ENCODE measurements around the gene UBR4. TPM values are rescaled to one million over a fixed set of nuclear protein-coding genes. Genes with fewer than 3 reads are reported as not detected.
"Not testable (repeated sequence)": the region's sequence is repeated elsewhere in the genome, so short reads cannot be mapped to it uniquely, and the experiment has no call there.

UBR4 gene
- 150 TPM for polyA plus RNA-seq (ENCODE audit: insufficient read length)
- long read RNA-seq, donor 1, transcript UBR4-203 (4 exons, 1,533 nt) = major isoform, 8 of 46 reads
- long read RNA-seq, donor 1, partial matches to known transcripts = 33 of 46 reads
- long read RNA-seq, donor 1, other reads (novel, unspliced or antisense) = 0 of 46 reads
- long read RNA-seq, donor 2, partial matches to known transcripts = 20 of 24 reads
- long read RNA-seq, donor 2, other reads (novel, unspliced or antisense) = 0 of 24 reads
- long read RNA-seq, donor 3, partial matches to known transcripts = 14 of 17 reads
- long read RNA-seq, donor 3, other reads (novel, unspliced or antisense) = 0 of 17 reads
- long read RNA-seq, donor 4 = 0 reads
- long read RNA-seq, donor 5, partial matches to known transcripts = 7 of 17 reads
- long read RNA-seq, donor 5, other reads (novel, unspliced or antisense) = 8 of 17 reads
- long read RNA-seq, donor 6, partial matches to known transcripts = 0 of 7 reads
- long read RNA-seq, donor 6, other reads (novel, unspliced or antisense) = 0 of 7 reads
- long read RNA-seq, donor 7, partial matches to known transcripts = 0 of 9 reads
- long read RNA-seq, donor 7, other reads (novel, unspliced or antisense) = 0 of 9 reads
- long read RNA-seq, donor 8, partial matches to known transcripts = 0 of 3 reads
- long read RNA-seq, donor 8, other reads (novel, unspliced or antisense) = 0 of 3 reads

- peak; percentile 94 for DNase-seq
Observed at GRCh38 chr1:19209990-19210771, at the start of gene UBR4. UBR4 (minus strand) TSS chr1:19210266; CDS start chr1:19210248, 18 bp downstream.

DNA sequence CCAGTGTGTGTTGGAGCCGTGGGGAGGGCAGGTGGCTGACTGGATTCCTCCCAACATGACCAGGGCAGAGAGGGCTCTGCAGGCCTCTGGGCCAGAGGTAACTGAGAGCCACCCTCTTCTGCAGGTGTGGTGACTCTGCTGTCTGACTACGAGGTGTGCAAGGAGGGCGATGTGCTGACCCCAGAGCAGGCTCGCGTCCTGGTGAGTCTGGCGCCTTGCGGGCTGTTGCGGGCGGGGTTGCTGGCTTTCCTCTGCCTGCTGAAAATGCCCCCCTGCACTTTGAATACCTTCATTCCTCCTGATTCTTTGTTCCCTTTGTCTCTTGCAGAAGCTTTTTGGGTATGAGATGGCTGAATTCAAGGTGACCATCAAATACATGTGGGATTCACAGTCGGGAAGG is 48.3 kb upstream of the UBR4 start:
- no peak for DNase-seq

- DNase-seq = no peak
Observed at GRCh38 chr1:19257178-19257914, 47.3 kb upstream of the UBR4 start.

DNA sequence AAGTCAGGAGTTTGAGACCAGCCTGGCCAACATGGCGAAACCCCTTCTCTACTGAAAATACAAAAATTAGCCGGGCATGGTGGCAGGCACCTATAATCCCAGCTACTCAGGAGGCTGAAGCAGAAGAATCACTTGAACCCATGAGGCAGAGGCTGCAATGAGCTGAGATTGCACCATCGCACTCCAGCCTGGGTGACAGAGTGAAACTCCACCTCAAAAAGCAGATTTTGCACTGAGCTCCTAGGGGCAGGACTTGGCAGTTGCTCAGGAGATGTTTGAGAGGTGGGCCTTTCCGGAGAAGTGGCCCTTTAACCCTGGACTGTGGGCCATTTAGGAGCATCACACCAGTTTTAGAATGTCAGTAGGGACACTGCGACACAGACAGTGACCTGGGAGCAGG is 46.2 kb upstream of the UBR4 start:
- not testable (repeated sequence) for DNase-seq

GRCh38 chr1:19255288-19255687 is 45.2 kb upstream of the UBR4 start:
- no peak for DNase-seq

GRCh38 chr1:19254416-19254815 is 44.4 kb upstream of the UBR4 start:
- no peak for DNase-seq

DNA sequence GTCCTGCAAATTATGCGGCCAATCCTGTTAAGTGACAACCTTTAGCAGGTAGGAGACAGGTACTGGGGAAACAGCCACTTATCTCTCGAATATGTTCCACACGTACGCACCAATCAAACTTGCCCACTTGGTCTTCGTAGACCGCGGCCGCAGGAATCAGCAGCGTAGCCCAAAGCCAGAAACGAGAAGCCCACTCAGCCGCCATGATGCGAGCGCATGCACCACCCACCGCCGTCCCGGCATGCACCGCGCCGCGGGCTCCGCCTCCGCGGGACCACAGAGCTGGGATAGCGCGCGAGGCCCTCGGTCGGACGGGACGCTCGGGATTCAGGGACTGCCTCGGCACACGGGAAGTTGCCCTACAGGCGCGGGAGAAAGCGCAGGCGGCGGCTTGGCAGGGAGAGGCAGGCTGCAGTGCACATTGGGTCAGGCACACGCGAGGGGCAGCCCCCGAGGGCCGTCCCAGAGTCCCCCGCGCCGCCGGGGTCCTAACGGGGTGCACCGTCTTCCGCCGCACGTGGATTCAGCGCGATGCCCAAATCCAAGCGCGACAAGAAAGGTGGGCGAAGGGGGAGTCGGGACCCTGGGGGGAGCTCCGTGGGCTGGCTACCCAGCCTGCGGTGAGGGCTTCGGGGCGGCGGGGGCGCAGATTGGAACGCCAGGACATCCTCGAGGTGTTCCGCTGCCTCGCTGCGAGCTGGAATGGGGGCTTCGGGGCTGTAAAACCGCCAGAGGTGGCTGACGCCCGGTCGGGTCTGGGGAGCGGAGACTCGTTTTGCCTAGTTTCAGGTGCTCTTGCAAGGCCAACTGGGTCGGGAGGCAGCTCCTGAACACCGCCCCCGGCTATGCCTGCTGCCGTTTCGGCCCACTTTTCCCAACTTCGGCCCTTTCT is 41.5 kb upstream of the UBR4 start, which contains the start of the genes EMC1 and MRTO4:
Gene EMC1 (minus strand): TSS at position 220 of the 892 bp plus-strand sequence. CDS start 15 bp downstream, at position 205.
Gene MRTO4 (plus strand): TSS at position 501 of the 892 bp plus-strand sequence. CDS start 31 bp downstream, at position 532.
- peak; percentile 85 for DNase-seq

DNA sequence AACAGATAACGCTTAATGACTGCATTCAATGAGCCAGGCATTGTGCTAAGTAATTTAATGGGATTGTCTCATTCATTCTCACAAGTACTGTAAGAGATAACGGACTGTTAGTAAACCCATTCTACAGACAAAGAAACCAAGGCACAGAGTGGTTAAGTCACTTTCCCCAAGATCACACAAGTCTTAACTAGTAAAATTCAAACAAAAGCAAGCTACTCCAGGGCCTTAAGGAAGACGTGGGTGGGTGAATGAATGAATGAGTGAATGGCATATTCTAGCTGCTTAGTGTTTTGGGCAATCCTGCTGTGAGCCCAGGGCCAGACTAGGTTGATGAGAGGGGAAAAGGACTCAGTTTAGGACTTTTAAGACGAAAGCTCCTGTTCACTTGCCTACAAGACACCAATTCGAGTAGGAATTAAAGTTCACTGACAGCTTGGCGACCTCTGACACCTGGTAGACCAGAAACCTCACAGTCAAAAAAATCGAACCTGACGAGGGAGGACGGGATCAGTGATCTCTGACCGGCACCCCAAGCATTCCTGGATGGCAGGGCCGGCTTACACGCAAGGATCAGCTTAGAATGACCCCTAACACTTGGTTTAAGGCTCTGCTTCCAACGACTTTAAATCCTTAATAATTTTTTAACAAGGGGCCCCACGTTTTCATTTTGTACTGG is 40.7 kb upstream of the UBR4 start:
- no peak for DNase-seq

DNA sequence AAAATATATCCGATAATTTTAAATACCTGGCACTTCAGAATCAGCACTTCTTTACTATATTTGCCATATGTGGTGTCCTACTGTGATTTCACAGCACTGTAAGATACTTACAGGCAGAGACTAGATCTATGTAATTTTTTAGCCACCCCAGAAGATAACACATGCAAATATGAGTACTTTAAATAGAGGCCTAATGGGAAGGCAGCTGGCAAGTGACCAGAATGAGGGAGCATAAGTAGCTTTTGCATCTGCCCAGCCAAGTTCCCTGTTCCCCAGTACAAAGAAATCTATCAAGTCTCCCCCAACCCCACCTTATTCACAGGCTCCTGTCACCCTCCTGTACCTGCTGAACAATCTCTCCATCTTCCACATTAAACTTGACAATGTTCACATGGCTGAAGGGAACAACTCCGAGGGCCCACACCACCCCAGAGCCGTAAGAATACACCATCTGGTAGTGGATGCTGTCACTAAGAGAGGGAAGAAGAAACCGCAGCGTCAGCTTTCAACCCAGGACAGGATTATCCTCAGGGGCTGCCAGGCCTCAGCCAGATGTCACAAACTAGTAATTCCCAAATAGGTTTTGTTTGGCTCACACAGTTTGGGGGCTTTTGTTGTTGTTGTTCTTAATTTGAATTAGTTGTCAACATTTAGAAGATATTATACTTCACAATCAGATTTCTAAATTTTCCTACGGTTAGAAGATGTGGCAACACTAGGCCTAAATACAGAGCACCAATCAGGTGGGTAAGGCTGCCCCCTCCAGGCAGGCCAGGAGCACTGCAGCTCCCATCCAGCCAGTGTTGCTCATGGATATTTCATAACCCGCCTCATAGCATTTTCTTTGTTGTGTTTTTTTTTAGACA is 30.8 kb upstream of the UBR4 start:
- DNase-seq = no peak

- DNase-seq = no peak
Observed at GRCh38 chr1:19239876-19240275, 29.8 kb upstream of the UBR4 start.

DNA sequence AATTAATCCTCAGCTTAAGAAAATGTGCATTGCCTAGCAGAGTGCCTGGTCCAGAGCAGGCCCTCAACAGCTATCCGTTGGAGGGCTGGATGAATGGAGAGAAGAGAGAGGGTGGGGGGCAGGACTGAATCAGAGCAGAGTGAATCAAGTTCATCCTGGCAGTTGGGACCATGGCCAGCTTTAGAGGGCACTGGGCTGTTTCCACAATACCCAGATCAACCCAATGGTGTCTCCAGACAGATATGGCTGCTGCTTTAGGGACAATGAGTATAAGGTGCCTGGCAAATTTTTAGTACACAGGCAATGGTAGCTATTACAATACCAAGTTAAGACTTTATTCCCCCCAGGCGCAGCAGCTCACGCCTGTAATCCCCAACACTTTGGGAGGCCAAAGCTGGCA is 24.2 kb upstream of the UBR4 start:
- no peak for DNase-seq

- DNase-seq = no peak
Observed at GRCh38 chr1:19232524-19232846, 22.4 kb upstream of the UBR4 start.

DNA sequence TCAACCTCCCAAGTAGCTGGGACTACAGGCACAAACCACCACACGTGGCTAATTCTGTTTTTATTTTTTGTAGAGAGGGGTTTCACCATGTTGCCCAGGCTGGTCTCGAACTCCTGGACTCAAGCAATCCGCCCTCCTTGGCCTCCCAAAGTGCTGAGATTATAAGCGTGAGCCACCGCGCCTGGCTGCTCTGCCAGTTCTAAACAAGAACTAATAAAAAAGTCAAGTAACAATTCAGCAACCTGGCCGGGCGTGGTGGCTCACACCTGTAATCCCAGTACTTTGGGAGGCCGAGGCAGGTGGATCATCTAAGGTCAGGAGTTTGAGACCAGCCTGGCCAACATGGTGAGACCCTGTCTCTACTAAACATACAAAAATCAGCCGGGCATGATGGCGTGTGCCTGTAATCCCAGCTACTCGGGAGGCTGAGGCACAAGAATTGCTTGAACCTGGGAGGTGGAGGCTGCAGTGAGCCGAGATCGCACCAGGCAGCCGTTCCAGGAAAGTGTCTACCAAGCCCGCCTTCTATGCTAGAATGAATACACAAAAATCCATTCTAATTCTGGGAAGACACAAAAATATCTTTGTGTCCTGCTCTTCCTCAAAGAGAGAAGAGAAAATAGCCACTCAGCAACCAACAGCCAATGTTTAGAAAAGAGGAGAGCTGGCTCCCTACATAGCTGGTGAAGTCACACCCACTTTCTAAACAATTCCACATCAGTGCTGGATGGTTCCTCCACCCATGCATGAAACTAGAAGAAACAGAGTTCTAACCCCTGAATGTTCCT is 21.9 kb upstream of the UBR4 start:
- DNase-seq = not testable (repeated sequence)

- no peak for DNase-seq
Observed at GRCh38 chr1:19229828-19230325, 19.8 kb upstream of the UBR4 start.

GRCh38 chr1:19229229-19229628 is 19.2 kb upstream of the UBR4 start:
- DNase-seq = no peak

GRCh38 chr1:19222979-19223824 is 13.1 kb upstream of the UBR4 start:
- no peak for DNase-seq

DNA sequence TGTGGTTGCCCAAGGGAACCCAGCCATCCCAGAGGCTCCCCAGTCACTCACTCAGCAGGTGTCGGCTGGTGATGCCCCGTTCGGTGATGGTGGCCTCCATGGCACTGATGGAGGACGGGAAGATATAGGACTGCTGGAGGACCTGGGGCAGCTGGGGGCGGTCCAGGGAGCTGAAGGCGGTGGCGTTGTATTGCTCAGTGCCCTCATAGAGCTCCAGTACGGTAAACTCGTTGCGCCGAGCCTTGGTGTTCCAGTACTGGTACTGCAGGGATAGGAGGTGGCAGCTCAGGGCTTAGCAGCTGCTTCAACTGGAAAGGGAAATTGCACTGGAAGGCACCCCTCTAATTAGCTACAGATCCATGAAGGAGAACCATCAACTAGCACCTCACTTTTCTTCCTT is 12.5 kb upstream of the UBR4 start:
- DNase-seq = no peak

All from left kidney (tissue), 8 donors.